OCI-LY7 (cell line): Measurements from ENCODE around the gene TJP3.

Experiments
- CTCF ChIP-seq: fragments of 200-600 bp; sonication (generic); conservative IDR thresholded peaks from 2 replicates; pipeline ENCODE4 v1.5.1; 2014; ENCODE audit warnings: mild to moderate bottlenecking, antibody characterized with exemption, low read length, moderate library complexity, mixed read lengths
- EZH2phosphoT487 ChIP-seq: fragments of 200-600 bp; sonication (generic); IDR thresholded peaks from 2 replicates; pipeline ENCODE4 v1.6.1; 2018; ENCODE audit warnings: low read depth, borderline replicate concordance, mild to moderate bottlenecking, mixed run types, antibody characterized with exemption, low read length, moderate library complexity, mixed read lengths

- no peak for TF ChIP-seq CTCF
- TF ChIP-seq EZH2phosphoT487 = no peak
Observed at GRCh38 chr19:3734310-3734600, 26.1 kb downstream of the TJP3 start.
